ENCODE data around the gene CYP4V2. TPM values are rescaled to one million over a fixed set of nuclear protein-coding genes. Genes with fewer than 3 reads are reported as not detected.

Gene CYP4V2
- total RNA-seq, 1 donor from 2014 or later, result 13.3 TPM

DNA sequence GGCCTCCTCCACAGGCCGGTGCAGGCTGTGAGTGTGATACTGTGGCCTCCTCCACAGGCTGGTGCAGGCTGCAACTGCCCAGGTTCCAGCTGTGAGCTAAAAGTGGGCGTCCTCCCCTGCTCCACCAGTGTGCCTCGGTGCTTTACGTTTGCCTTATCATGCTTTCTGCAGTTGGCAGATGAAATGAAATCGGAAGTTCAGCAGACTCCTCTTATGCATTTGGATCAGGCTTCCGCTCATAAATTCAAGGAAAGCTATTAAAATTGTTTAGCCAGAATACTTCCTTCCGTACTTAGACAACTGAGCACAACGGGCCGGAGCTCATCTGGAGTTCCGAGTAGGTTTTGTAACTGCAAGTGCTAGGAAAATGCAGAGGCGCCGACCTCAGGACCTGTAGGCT, 12.0 kb downstream of the CYP4V2 start:
- no peak overlapping the region for H3K4me3 Mint-ChIP-seq (ENCODE audit: unreplicated experiment)
- H3K36me3 Mint-ChIP-seq (ENCODE audit: low read depth), result no peaks in the 10 kb centered on the region
- H3K27ac Mint-ChIP-seq (ENCODE audit: unreplicated experiment), result no peak overlapping the region
- no peaks in the 10 kb centered on the region for H3K4me1 Mint-ChIP-seq (ENCODE audit: low read depth)
- no peaks in the 10 kb centered on the region for H3K27me3 Mint-ChIP-seq (ENCODE audit: low read depth)
- TF ChIP-seq, protein P1, sequence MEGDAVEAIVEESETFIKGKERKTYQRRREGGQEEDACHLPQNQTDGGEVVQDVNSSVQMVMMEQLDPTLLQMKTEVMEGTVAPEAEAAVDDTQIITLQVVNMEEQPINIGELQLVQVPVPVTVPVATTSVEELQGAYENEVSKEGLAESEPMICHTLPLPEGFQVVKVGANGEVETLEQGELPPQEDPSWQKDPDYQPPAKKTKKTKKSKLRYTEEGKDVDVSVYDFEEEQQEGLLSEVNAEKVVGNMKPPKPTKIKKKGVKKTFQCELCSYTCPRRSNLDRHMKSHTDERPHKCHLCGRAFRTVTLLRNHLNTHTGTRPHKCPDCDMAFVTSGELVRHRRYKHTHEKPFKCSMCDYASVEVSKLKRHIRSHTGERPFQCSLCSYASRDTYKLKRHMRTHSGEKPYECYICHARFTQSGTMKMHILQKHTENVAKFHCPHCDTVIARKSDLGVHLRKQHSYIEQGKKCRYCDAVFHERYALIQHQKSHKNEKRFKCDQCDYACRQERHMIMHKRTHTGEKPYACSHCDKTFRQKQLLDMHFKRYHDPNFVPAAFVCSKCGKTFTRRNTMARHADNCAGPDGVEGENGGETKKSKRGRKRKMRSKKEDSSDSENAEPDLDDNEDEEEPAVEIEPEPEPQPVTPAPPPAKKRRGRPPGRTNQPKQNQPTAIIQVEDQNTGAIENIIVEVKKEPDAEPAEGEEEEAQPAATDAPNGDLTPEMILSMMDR (IDR thresholded peaks at IDR 0.05), result no peak
- no peak for DNase-seq (ENCODE audit: low spot score)
- peaks cover 1% of the 10 kb centered on the region for H3K9me3 Mint-ChIP-seq (ENCODE audit: low read depth)

DNA sequence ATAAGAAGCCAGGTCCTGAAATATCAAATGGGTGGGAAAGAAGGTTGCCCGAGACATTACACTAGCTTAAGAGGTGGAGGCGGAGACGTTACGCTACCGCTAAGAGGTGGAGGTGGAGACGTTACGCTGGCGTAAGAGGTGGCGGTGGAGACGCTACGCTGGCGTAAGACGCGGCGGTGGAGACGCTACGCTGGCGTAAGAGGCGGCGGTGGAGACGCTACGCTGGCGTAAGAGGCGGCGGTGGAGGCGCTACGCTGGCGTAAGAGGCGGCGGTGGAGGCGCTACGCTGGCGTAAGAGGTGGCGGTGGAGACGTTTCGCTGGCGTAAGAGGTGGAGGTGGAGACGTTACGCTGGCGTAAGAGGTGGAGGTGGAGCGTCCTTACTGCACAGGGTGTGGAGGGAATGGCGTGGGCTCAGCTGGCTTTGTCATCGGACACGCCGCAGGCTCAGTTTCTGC, 12.8 kb downstream of the CYP4V2 start:
- Mint-ChIP-seq H3K9me3 (ENCODE audit: low read depth) (peaks cover 8% of the 10 kb centered on the region), H3K4me1 (ENCODE audit: low read depth) (no peaks in the 10 kb centered on the region), H3K27ac (ENCODE audit: unreplicated experiment) (no peak overlapping the region), H3K4me3 (ENCODE audit: unreplicated experiment) (no peak overlapping the region), H3K36me3 (ENCODE audit: low read depth) (peaks cover 7% of the 10 kb centered on the region), H3K27me3 (ENCODE audit: low read depth) (no peaks in the 10 kb centered on the region)
- DNase-seq (ENCODE audit: low spot score), result no peak
- TF ChIP-seq, protein P1 (IDR thresholded peaks at IDR 0.05), result no peak

DNA sequence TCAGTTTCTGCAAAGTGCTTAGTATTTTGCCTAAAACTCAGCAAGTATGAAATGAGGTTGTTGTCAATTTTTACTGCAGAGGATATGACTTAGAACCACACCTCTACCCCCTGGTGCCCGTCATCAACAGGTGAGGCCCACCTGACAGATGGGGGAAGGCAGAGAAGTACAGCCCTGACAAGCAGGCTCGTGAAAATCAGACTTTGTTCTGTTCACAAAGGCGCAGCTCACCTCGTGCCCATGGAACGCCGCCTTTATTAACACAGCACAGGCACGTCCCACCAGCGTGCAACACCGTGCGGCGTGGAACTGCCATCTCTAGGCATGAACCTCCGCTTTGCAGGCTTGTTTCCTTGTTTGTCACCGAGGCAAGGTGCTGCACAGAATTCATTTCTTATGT, 13.3 kb downstream of the CYP4V2 start:
- no peak for DNase-seq (ENCODE audit: low spot score)
- Mint-ChIP-seq H3K4me1 (ENCODE audit: low read depth) (no peaks in the 10 kb centered on the region), H3K36me3 (ENCODE audit: low read depth) (peaks cover 11% of the 10 kb centered on the region), H3K27ac (ENCODE audit: unreplicated experiment) (no peak overlapping the region), H3K4me3 (ENCODE audit: unreplicated experiment) (no peak overlapping the region), H3K9me3 (ENCODE audit: low read depth) (peaks cover 11% of the 10 kb centered on the region), H3K27me3 (ENCODE audit: low read depth) (no peaks in the 10 kb centered on the region)
- TF ChIP-seq, protein P1 (IDR thresholded peaks at IDR 0.05), result no peak

DNA sequence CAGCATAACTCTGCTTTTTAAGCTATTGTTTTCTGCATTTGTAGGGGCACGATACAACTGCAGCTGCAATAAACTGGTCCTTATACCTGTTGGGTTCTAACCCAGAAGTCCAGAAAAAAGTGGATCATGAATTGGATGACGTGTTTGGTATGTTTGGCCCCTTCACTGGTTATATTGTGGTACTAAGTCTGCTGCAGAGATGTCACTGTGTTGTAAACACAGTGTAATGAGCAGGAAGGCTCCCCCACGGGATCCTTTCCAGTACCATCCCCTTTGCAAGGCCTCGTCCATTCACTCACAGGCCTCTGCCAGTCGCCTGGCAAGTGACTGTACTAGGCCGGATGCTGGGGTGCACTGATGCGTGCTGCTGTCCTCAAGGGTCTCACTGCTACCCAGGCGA, 13.8 kb downstream of the CYP4V2 start:
- TF ChIP-seq, protein P1 (IDR thresholded peaks at IDR 0.05), result no peak
- no peak for DNase-seq (ENCODE audit: low spot score)

DNA sequence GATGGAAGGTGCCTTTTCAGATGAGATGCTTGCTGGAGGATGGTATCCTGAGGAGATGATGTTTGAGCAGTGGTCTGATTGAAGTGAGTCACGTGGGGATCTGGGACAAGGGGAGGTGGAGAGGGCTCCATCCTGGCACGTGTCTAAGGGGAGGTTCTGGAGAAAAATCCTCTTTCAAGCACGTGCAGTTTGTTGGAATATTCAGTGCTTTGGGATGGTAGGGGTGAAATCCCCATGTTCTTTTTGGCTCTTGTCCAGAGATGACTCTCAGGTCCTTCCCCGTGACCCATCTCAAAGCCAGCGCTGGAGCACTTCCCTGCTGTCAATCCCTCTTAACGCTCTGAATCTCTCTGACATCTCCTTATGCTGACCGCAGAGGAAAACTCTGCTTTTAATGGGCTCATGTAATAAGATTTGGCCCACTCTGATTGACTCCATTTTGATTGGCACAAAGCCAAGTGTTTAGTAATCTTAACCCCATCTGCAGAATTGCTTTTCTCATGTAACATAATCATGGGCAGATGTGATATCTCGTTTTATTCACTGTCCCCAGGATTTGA, 25.2 kb downstream of the CYP4V2 start:
- no peak for DNase-seq (ENCODE audit: low spot score)
- Mint-ChIP-seq H3K27ac (ENCODE audit: unreplicated experiment) (no peak overlapping the region), H3K4me1 (ENCODE audit: low read depth) (no peaks in the 10 kb centered on the region), H3K27me3 (ENCODE audit: low read depth) (peaks cover 18% of the 10 kb centered on the region), H3K4me3 (ENCODE audit: unreplicated experiment) (no peak overlapping the region), H3K9me3 (ENCODE audit: low read depth) (peaks cover under 1% of the 10 kb centered on the region), H3K36me3 (ENCODE audit: low read depth) (no peaks in the 10 kb centered on the region)
- TF ChIP-seq, protein P1 (IDR thresholded peaks at IDR 0.05), result no peak

More for the DNA sequence above, 13.8 kb downstream of the CYP4V2 start:
- peaks cover 14% of the 10 kb centered on the region for H3K9me3 Mint-ChIP-seq (ENCODE audit: low read depth)
- no peak overlapping the region for H3K4me3 Mint-ChIP-seq (ENCODE audit: unreplicated experiment)
- peaks cover 11% of the 10 kb centered on the region for H3K36me3 Mint-ChIP-seq (ENCODE audit: low read depth)
- H3K27ac Mint-ChIP-seq (ENCODE audit: unreplicated experiment), result no peak overlapping the region
- H3K4me1 Mint-ChIP-seq (ENCODE audit: low read depth), result no peaks in the 10 kb centered on the region
- H3K27me3 Mint-ChIP-seq (ENCODE audit: low read depth), result no peaks in the 10 kb centered on the region
